Prostate gland (tissue), 2 donors: ENCODE data around the gene SYT6. TPM values are rescaled to one million over a fixed set of nuclear protein-coding genes. Genes with fewer than 3 reads are reported as not detected.

Experiments used
- DNase-seq: peaks from one replicate; pipeline ENCODE4 v3.0.0-alpha.2; 2019; ENCODE audit warnings: low spot score
- H3K27ac ChIP-seq, 2 donors: fragments of 200-600 bp; sonication (generic); 2 replicates each; pipeline ENCODE4 v1.5.1; 2017 to 2019
- H3K27me3 ChIP-seq: fragments of 200-600 bp; sonication (generic); replicated peaks from 2 replicates; pipeline ENCODE4 v1.5.1; 2019; ENCODE audit not compliant: insufficient read depth
- H3K36me3 ChIP-seq, 2 donors: fragments of 200-600 bp; sonication (generic); 1 replicate in 1 of 2; 2 replicates in 1 of 2; pipeline versions ENCODE4 v1.5.1 to v1.8.1; 2017 to 2019
- H3K4me1 ChIP-seq: fragments of 200-600 bp; sonication (generic); replicated peaks from 2 replicates; pipeline ENCODE4 v1.5.1; 2019
- H3K4me3 ChIP-seq, 2 donors: fragments of 200-600 bp; sonication (generic); 2 replicates each; pipeline ENCODE4 v1.5.1; 2017 to 2019
- H3K9me3 ChIP-seq: fragments of 200-600 bp; sonication (generic); 2 replicates; pipeline ENCODE4 v1.5.1; 2017
- CTCF ChIP-seq, 4 experiments: fragments of 200-600 bp in 2 of 4; fragments of 450-650 bp in 2 of 4; sonication (generic) in 2 of 4; IDR thresholded peaks; 1 replicate in 3 of 4; 2 replicates in 1 of 4; pipeline ENCODE4 v1.5.1; 2016 to 2019; ENCODE audit warnings: antibody characterized with exemption in 4 of 4, mild to moderate bottlenecking in 2 of 4, moderate library complexity in 2 of 4
- POLR2A ChIP-seq: fragments of 450-650 bp; IDR thresholded peaks from one replicate; pipeline ENCODE4 v1.6.1; 2016; ENCODE audit warnings: antibody characterized with exemption, mild to moderate bottlenecking
- POLR2AphosphoS5 ChIP-seq: sonication (generic); formaldehyde crosslinking; IDR thresholded peaks from one replicate; pipeline ENCODE4 v1.6.1; 2017; ENCODE audit warnings: antibody characterized with exemption
- WGBS: methylation state at CpG from one replicate; pipeline ENCODE4 v1.1.5; 2018; 5-methylcytosine and 5-hydroxymethylcytosine counted together
- intact Hi-C: fragments of 100-400 bp; cut with DNase I; formaldehyde crosslinking; loops from one replicate; pipeline ENCODE4 v1.14.2; 2022
- total RNA-seq, 2 donors: library from RNA; depleted of rRNA; stranded (reverse); fragments of >200 nt; gene quantifications; one replicate each; pipeline ENCODE4 v1.1.0, GENCODE V29; 2016

Gene SYT6
- total RNA-seq, 2 donors from 2014 or later = 1.6 TPM; not detected in 1

DNA sequence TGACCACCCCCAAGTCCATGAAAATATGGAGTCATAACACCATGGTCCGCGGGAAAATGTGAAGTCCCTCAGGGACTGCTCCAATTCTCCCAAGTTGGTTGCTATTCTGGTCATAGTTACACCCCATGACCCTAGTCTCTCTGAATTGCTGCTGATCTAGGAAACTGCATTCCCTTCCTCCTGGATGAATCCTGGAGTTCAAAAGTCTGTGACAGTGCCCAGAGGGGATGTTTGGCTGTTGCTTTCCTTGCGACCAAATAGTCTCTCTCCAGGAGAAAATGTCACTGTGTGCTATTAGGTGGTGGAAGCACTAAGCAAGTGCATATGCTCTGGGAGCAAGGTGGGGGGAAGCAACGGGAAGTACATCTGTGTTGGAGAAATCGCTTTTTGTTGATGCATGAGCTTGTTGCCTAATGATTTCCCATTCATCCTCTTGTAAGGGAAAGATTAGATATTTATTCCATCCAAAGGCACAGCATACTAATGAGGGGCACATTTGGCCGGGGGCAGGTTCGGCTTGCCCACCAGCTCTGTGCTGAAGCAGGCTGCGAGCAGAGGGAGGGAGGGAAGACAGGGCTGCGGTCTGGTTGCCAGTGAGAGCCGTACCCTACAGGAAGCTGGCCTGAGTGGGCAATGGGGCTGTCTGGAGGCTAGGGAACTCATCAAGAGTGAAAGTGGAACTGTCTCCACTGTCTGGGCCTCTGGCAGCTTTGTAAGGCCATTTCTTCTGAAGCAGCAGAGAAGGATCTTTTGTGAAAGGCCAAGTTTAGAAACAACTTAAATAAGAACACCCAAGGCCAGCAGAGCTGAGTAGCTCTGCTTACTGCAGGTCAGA, 27.2 kb downstream of the SYT6 start:
- Histone ChIP-seq H3K4me1 (no peaks in the 10 kb centered on the region), H3K27me3 (no peaks in the 10 kb centered on the region), H3K36me3 (no peaks in the 10 kb centered on the region), H3K27ac (no peak overlapping the region), H3K9me3 (no peaks in the 10 kb centered on the region), H3K4me3 (no peak overlapping the region)
- no peak for DNase-seq
- intact Hi-C loops = no loop called here
- TF ChIP-seq POLR2AphosphoS5 = no peak
- 82% methylated on average over 10 of the region's 10 CpGs for WGBS

DNA sequence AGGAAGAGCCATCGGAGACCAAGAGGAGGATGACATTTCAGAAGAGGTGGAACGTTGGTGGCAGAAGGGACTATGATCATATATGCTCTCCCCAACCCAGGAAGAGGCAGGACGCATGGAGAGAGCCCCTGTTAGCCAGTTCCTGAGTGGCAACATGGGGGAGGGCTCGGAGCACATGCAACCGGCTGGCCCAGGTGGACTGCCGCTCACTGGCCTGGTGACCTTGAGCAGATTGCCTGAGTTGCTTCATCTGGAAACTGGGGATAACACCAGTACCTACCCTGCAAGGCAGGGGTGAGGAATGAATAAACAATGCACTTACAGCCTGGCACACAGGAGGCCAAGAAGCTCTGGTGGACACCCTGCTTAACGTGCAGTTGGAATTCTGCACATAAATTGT, 29.0 kb downstream of the SYT6 start:
- H3K27ac ChIP-seq = no peak overlapping the region
- H3K27me3 ChIP-seq = no peaks in the 10 kb centered on the region
- no peaks in the 10 kb centered on the region for H3K4me1 ChIP-seq
- intact Hi-C loops = no loop called here
- no peak for TF ChIP-seq CTCF (IDR thresholded peaks at IDR 0.05)
- TF ChIP-seq POLR2A = no peak
- TF ChIP-seq POLR2AphosphoS5 = no peak
- H3K4me3 ChIP-seq = no peak overlapping the region
- no peaks in the 10 kb centered on the region for H3K9me3 ChIP-seq
- WGBS = 90% methylated on average over 7 of the region's 7 CpGs
- DNase-seq = no peak
- H3K36me3 ChIP-seq = no peaks in the 10 kb centered on the region

DNA sequence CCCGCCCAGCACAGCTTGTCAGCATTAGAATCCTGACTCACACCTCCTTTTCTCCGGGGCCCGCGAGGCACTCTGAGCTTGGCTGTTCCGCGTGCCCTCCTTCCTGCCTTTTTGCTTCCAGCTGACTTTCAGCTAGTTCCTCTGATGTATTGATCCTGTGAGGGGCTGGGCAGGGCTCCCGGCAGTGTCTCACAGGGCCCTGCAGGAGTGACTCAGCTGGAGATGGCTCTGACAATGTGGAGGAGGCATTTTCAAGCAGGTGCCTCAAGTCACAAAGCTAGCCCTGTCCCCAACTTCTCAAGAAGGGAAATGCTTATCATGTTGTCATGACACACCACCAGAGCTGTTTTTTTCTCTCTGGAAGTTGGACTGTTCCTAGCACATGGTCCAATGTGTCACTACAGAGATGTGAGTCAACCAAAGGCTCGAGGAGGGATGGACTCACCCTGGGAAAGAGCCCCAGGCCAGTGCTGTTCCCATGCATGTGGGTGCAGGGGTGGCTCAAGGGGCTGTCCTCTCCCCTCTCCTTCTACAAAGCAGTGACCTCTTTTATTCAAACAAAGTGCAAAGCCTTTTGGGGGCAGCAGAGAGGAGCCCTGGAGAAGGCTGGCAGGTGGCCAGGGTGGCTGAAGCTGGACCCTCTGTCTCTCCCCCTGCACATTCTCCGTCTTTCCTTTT, 30.6 kb downstream of the SYT6 start:
- Histone ChIP-seq H3K27me3 (no peaks in the 10 kb centered on the region), H3K27ac (no peak overlapping the region), H3K4me3 (no peak overlapping the region), H3K4me1 (no peaks in the 10 kb centered on the region), H3K9me3 (no peaks in the 10 kb centered on the region), H3K36me3 (no peaks in the 10 kb centered on the region)
- TF ChIP-seq POLR2A (no peak), CTCF (IDR thresholded peaks at IDR 0.05) (no peak)
- intact Hi-C loops = no loop called here
- no peak for DNase-seq
- 71% methylated on average over 9 of the region's 9 CpGs for WGBS

DNA sequence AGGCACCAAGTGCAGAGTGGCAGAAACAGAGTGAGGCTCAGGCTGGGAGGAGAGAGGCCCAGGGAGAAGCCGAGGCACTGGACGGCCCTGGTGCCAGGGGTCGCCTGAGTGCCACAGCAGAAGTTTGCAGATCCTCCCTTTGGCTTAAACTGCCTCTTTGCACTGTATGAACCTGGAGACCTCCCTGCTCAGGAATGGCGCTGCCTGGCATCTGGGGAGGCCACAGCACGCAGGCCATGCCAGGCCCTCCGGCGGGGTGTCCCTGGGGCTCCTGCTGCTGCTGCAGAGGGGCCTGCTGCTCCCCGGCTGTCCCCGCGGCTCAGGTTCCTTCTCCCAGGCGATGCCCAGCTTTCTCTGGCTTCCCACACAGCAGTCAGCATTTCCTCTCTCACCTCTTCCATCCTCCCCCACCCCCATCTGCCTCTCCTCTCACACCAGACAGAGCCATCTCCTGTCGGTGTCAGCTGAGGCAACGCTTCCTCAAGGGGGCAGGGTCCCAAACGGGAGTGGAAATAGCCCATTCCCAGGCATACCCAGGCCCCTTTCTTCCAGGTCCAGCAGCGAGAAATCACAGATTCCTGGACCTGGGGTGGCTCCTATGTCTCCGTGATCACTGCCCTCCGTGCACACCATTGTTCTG, 35.2 kb downstream of the SYT6 start:
- TF ChIP-seq POLR2A (no peak), CTCF (IDR thresholded peaks at IDR 0.05) (no peak), POLR2AphosphoS5 (no peak)
- H3K4me3 ChIP-seq = no peak overlapping the region
- H3K27me3 ChIP-seq = no peaks in the 10 kb centered on the region
- H3K9me3 ChIP-seq = no peaks in the 10 kb centered on the region
- H3K27ac ChIP-seq = no peak overlapping the region
- intact Hi-C loops = no loop called here
- 72% methylated on average over 15 of the region's 17 CpGs for WGBS
- no peaks in the 10 kb centered on the region for H3K36me3 ChIP-seq
- DNase-seq = no peak
- H3K4me1 ChIP-seq = no peaks in the 10 kb centered on the region

DNA sequence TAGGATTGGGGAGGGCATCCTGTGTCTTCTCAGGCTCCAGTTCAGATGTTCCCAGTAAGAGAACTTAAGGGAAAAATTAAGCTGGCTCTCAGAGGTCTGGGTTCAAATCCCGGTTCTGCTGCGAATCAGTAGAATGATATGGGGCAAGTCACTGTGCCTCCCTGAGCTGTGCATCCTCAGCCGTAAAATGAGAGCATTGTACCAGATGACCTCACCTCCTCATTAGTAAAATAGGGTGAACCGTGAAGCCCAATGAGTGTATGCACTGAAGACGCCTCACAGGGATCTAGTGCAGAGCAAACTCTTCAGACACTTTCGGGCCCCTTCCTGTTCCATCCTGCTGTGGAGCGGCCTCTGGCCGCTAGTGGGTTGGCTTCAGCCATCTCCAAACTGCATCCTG, 36.0 kb downstream of the SYT6 start:
- DNase-seq = no peak
- no peaks in the 10 kb centered on the region for H3K4me1 ChIP-seq
- intact Hi-C loops = no loop called here
- 90% methylated on average over 8 of the region's 8 CpGs for WGBS
- no peaks in the 10 kb centered on the region for H3K27me3 ChIP-seq
- H3K9me3 ChIP-seq = no peaks in the 10 kb centered on the region
- no peak for TF ChIP-seq CTCF (IDR thresholded peaks at IDR 0.05)
- no peak for TF ChIP-seq POLR2AphosphoS5
- no peak overlapping the region for H3K27ac ChIP-seq
- H3K36me3 ChIP-seq = no peaks in the 10 kb centered on the region
- no peak overlapping the region for H3K4me3 ChIP-seq
